Measurements from ENCODE around the gene FAM3B. TPM values are rescaled to one million over a fixed set of nuclear protein-coding genes. Genes with fewer than 3 reads are reported as not detected.

The FAM3B gene
- total and polyA plus RNA-seq, 2 experiments from 2014 or later: 2.5 to 3.6 TPM

DNA sequence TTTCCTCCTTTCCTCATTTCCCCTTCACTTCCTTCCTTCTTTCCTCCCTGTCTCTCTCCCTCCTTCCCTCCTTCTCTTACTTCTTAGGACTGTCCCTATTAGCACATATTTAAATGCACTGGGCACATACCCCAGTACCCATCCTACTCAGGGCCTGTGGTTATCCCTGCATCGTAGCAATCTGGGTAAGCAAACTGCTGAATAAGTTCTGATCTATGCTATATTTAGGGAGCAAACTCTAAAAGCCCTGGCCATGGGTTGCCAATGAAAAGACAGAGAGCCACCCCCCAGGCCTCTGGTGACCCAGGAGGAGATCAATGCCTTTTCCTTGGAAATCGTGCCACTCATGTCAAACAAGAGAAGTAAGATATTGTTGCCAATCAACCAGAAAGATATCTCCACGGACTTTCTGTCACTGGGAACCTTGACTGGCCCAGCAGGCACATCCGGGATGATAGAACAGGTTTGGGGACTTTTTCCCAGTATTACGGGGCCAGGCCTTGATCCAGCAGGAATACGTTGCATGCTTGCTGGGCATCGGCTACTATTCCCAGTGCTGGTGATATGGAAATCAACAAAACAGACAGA lies 5.4 kb downstream of the FAM3B start:
- H3K27me3 Mint-ChIP-seq (ENCODE audit: insufficient read depth, low read depth, poor library complexity): peaks cover 9% of the 10 kb centered on the region

More for the DNA sequence above, 5.4 kb downstream of the FAM3B start:
- H3K27ac Mint-ChIP-seq: peak overlapping the region; percentile 49; the same call in 1 of the 2 replicates
- peaks cover 14% of the 10 kb centered on the region for H3K4me1 Mint-ChIP-seq
- DNase-seq (ENCODE audit: low spot score): no peak
- no peaks in the 10 kb centered on the region for H3K36me3 ChIP-seq (ENCODE audit: insufficient read depth)
- no peaks in the 10 kb centered on the region; the same call in 2 of the 3 replicates for H3K9me3 Mint-ChIP-seq
- no peaks in the 10 kb centered on the region for H3F3A ChIP-seq (replicated peaks; ENCODE audit: low read depth)
- TF ChIP-seq EZH2 (IDR thresholded peaks at IDR 0.05; ENCODE audit: low read depth, unreplicated experiment) (no peak), STAT1 (IDR thresholded peaks at IDR 0.05; ENCODE audit: unreplicated experiment) (no peak), POLR2AphosphoS5 (IDR thresholded peaks at IDR 0.05; ENCODE audit: low read depth) (no peak), CREB1 (CRISPR knock-in tag; IDR thresholded peaks at IDR 0.05; ENCODE audit: low read depth) (no peak), JUNB (IDR thresholded peaks at IDR 0.05; ENCODE audit: unreplicated experiment) (no peak), ZNF331 (CRISPR knock-in tag; IDR thresholded peaks at IDR 0.05; ENCODE audit: low read depth) (no peak), EZH2phosphoT487 (IDR thresholded peaks at IDR 0.05; ENCODE audit: unreplicated experiment) (no peak), ZNF114 (CRISPR knock-in tag; IDR thresholded peaks at IDR 0.05) (no peak), ZNF462 (CRISPR knock-in tag; IDR thresholded peaks at IDR 0.05) (no peak), REST (IDR thresholded peaks at IDR 0.05; ENCODE audit: unreplicated experiment) (no peak), NANOG (IDR thresholded peaks at IDR 0.05; ENCODE audit: borderline replicate concordance) (no peak), ETS1 (IDR thresholded peaks at IDR 0.05) (no peak)
- TF ChIP-seq, protein P1, sequence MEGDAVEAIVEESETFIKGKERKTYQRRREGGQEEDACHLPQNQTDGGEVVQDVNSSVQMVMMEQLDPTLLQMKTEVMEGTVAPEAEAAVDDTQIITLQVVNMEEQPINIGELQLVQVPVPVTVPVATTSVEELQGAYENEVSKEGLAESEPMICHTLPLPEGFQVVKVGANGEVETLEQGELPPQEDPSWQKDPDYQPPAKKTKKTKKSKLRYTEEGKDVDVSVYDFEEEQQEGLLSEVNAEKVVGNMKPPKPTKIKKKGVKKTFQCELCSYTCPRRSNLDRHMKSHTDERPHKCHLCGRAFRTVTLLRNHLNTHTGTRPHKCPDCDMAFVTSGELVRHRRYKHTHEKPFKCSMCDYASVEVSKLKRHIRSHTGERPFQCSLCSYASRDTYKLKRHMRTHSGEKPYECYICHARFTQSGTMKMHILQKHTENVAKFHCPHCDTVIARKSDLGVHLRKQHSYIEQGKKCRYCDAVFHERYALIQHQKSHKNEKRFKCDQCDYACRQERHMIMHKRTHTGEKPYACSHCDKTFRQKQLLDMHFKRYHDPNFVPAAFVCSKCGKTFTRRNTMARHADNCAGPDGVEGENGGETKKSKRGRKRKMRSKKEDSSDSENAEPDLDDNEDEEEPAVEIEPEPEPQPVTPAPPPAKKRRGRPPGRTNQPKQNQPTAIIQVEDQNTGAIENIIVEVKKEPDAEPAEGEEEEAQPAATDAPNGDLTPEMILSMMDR (conservative IDR thresholded peaks at IDR 0.05; ENCODE audit: low read depth in 2 of 2): no peak
- ATAC-seq: no peak; the same call in 1 of the 3 replicates
- H3K79me2 ChIP-seq (replicated peaks; ENCODE audit: insufficient read depth): no peaks in the 10 kb centered on the region
- no peaks in the 10 kb centered on the region for H3K36me3 Mint-ChIP-seq (ENCODE audit: low read depth)
- H2AFZ ChIP-seq: no peak overlapping the region
- H4K20me1 ChIP-seq (replicated peaks; ENCODE audit: insufficient read depth): no peaks in the 10 kb centered on the region
- peaks cover 11% of the 10 kb centered on the region; the same call in 1 of the 2 replicates for H3K27me3 ChIP-seq (ENCODE audit: insufficient read depth)
- H3K4me1 ChIP-seq (ENCODE audit: insufficient read depth): peaks cover 5% of the 10 kb centered on the region
- no peaks in the 10 kb centered on the region for H3K9me2 ChIP-seq (ENCODE audit: insufficient read depth)
- H3K4me3 Mint-ChIP-seq: no peak overlapping the region
- H3K27ac ChIP-seq (ENCODE audit: low read depth): no peak overlapping the region
- H3K4me3 ChIP-seq: no peak overlapping the region
- H3K4me2 ChIP-seq: no peak overlapping the region

Measured in GM23338 (cell line).